GOT3 (cell line): ENCODE data around the gene RAB11FIP3.

Experiments
- DNase-seq: peaks from one replicate; lab custom pipeline; 2025; ENCODE audit warnings: mixed read lengths; lab: John Stamatoyannopoulos, UW

RAB11FIP3 gene

GRCh38 chr16:567373-568256 lies 142.2 kb downstream of the RAB11FIP3 start:
- DNase-seq: no peak

- DNase-seq: no peak
These were observed 143.2 kb downstream of the RAB11FIP3 start for GRCh38 chr16:568401-569258.

GRCh38 chr16:569445-570254 lies 144.2 kb downstream of the RAB11FIP3 start, which contains the start of gene PIGQ:
Gene PIGQ (plus strand): TSS chr16:569968. CDS start chr16:574075, 4,107 bp downstream.
- peak; percentile 50 for DNase-seq
